ENCODE data around the gene SEPTIN11.

The SEPTIN11 gene

GRCh38 chr4:76949276-76950051 is at the start of gene SEPTIN11:
Gene SEPTIN11 (plus strand): TSS chr4:76949752. CDS start chr4:76949904, 152 bp downstream.
- DNase-seq: peak; percentile 31 to 93 (median 86)

GRCh38 chr4:76902233-76902890 is 47.2 kb upstream of the SEPTIN11 start:
- no peak for DNase-seq

- no peak for DNase-seq
Observed at GRCh38 chr4:76904646-76905190, 44.8 kb upstream of the SEPTIN11 start.

GRCh38 chr4:76905521-76905920 is 44.0 kb upstream of the SEPTIN11 start:
- no peak for DNase-seq

- no peak for DNase-seq
Observed at GRCh38 chr4:76909711-76910110, 39.8 kb upstream of the SEPTIN11 start.

GRCh38 chr4:76920715-76921114 is 28.8 kb upstream of the SEPTIN11 start:
- DNase-seq: no peak

GRCh38 chr4:76923619-76924357 is 25.8 kb upstream of the SEPTIN11 start:
- DNase-seq: no peak

- no peak for DNase-seq
Observed at GRCh38 chr4:76926841-76927240, 22.7 kb upstream of the SEPTIN11 start.

- DNase-seq: no peak
Observed at GRCh38 chr4:76930685-76931084, 18.9 kb upstream of the SEPTIN11 start.

- no peak for DNase-seq
Observed at GRCh38 chr4:76931087-76931486, 18.5 kb upstream of the SEPTIN11 start.

- no peak for DNase-seq
Observed at GRCh38 chr4:76931576-76932276, 17.8 kb upstream of the SEPTIN11 start.

- no peak for DNase-seq
Observed at GRCh38 chr4:76939184-76939583, 10.4 kb upstream of the SEPTIN11 start.

- no peak for DNase-seq
Observed at GRCh38 chr4:76943129-76943620, 6.4 kb upstream of the SEPTIN11 start.

GRCh38 chr4:76943790-76944189 is 5.8 kb upstream of the SEPTIN11 start:
- DNase-seq: peak in 8 of 56 donors; percentile 2 to 46 (median 14)

- DNase-seq: no peak
Observed at GRCh38 chr4:76947369-76947768, 2.2 kb upstream of the SEPTIN11 start.

GRCh38 chr4:76948443-76949275 is 893 bp upstream of the SEPTIN11 start:
- DNase-seq: peak in 55 of 56 donors; percentile 15 to 86 (median 68)

- DNase-seq: peak in 50 of 56 donors; percentile 17 to 84 (median 54)
Observed at GRCh38 chr4:76950052-76950955, 752 bp downstream of the SEPTIN11 start.

- peak in 16 of 56 donors; percentile 14 to 62 (median 34) for DNase-seq
Observed at GRCh38 chr4:76950956-76951671, 1.6 kb downstream of the SEPTIN11 start.

Measured in nucleus accumbens (tissue), 56 donors.